Right hindlimb (tissue), 1 donor: ENCODE measurements around the gene CAMSAP1.

Experiments
- DNase-seq: peaks from one replicate; pipeline ENCODE4 v3.0.0-alpha.2; 2018

The CAMSAP1 gene

GRCh38 chr9:135805422-135806022 is 101.8 kb downstream of the CAMSAP1 start:
- DNase-seq, result no peak

GRCh38 chr9:135804581-135805421 is 102.5 kb downstream of the CAMSAP1 start:
- DNase-seq, result no peak

- no peak for DNase-seq
Observed at GRCh38 chr9:135803441-135803840, 103.9 kb downstream of the CAMSAP1 start.

- DNase-seq, result no peak
Observed at GRCh38 chr9:135802876-135803419, 104.4 kb downstream of the CAMSAP1 start.

GRCh38 chr9:135801070-135801469 is 106.3 kb downstream of the CAMSAP1 start:
- no peak for DNase-seq

- no peak for DNase-seq
Observed at GRCh38 chr9:135799261-135799660, 108.1 kb downstream of the CAMSAP1 start.

GRCh38 chr9:135798263-135798585 is 109.1 kb downstream of the CAMSAP1 start:
- DNase-seq, result no peak

GRCh38 chr9:135797507-135798262 is 109.7 kb downstream of the CAMSAP1 start:
- peak; percentile 39 for DNase-seq

- no peak for DNase-seq
Observed at GRCh38 chr9:135796784-135797485, 110.4 kb downstream of the CAMSAP1 start.

GRCh38 chr9:135795391-135795790 is 112.0 kb downstream of the CAMSAP1 start:
- DNase-seq, result no peak

- DNase-seq, result no peak
Observed at GRCh38 chr9:135794361-135794885, 112.9 kb downstream of the CAMSAP1 start.

- DNase-seq, result no peak
Observed at GRCh38 chr9:135794057-135794335, 113.3 kb downstream of the CAMSAP1 start.

GRCh38 chr9:135793221-135794056 is 113.9 kb downstream of the CAMSAP1 start:
- no peak for DNase-seq

GRCh38 chr9:135792268-135793128 is 114.8 kb downstream of the CAMSAP1 start:
- DNase-seq, result no peak

- DNase-seq, result no peak
Observed at GRCh38 chr9:135791431-135792267, 115.7 kb downstream of the CAMSAP1 start.

GRCh38 chr9:135790850-135791249 is 116.5 kb downstream of the CAMSAP1 start:
- no peak for DNase-seq

- no peak for DNase-seq
Observed at GRCh38 chr9:135790356-135790755, 117.0 kb downstream of the CAMSAP1 start.

GRCh38 chr9:135789838-135790291 is 117.5 kb downstream of the CAMSAP1 start:
- no peak for DNase-seq

GRCh38 chr9:135788576-135789300 is 118.6 kb downstream of the CAMSAP1 start:
- no peak for DNase-seq
